ENCODE results near the gene CSHL1.
"Not testable (repeated sequence)": the region's sequence is repeated elsewhere in the genome, so short reads cannot be mapped to it uniquely, and the experiment has no call there.

DNA sequence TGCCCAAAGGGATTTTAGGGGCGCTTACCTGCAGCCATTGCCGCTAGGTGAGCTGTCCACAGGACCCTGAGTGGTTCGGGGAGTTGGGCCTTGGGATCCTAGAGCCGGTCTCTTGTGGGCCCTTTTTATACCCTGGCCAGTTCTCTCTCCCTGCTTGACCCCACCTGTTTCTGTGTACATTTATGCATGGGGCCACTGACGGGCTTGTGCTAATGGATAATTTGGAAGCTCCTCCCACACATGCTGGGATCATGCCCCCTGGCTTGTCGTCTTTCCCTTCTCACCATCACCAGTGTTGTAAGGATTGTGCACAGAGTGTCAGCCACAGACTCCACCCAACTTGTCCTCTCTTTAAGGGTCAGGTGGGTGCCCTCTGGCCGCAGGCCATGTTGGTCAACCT is 37.5 kb downstream of the CSHL1 start, which contains the start of gene CSH2:
- TF ChIP-seq, protein P1, sequence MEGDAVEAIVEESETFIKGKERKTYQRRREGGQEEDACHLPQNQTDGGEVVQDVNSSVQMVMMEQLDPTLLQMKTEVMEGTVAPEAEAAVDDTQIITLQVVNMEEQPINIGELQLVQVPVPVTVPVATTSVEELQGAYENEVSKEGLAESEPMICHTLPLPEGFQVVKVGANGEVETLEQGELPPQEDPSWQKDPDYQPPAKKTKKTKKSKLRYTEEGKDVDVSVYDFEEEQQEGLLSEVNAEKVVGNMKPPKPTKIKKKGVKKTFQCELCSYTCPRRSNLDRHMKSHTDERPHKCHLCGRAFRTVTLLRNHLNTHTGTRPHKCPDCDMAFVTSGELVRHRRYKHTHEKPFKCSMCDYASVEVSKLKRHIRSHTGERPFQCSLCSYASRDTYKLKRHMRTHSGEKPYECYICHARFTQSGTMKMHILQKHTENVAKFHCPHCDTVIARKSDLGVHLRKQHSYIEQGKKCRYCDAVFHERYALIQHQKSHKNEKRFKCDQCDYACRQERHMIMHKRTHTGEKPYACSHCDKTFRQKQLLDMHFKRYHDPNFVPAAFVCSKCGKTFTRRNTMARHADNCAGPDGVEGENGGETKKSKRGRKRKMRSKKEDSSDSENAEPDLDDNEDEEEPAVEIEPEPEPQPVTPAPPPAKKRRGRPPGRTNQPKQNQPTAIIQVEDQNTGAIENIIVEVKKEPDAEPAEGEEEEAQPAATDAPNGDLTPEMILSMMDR (IDR thresholded peaks at IDR 0.05; ENCODE audit: insufficient read depth, low read depth, low read length), result not testable (repeated sequence)
- not testable (repeated sequence) for TF ChIP-seq EZH2 (IDR thresholded peaks at IDR 0.05; ENCODE audit: insufficient read depth, low read length)
